Forelimb muscle (tissue), 1 donor: ENCODE data around the gene DUSP15. TPM values are rescaled to one million over a fixed set of nuclear protein-coding genes. Genes with fewer than 3 reads are reported as not detected.

ENCODE experiments used
- DNase-seq: peaks from one replicate; pipeline ENCODE4 v3.0.0-alpha.2; 2013; ENCODE audit warnings: low read depth
- polyA plus RNA-seq: library from polyadenylated mRNA; unstranded; fragments of 120-200 nt; gene quantifications from one replicate; pipeline ENCODE4 v1.2.1, GENCODE V29; 2013; ENCODE audit not compliant: insufficient read length

Gene DUSP15
- polyA plus RNA-seq, 1 donor = 1.7 TPM

DNA sequence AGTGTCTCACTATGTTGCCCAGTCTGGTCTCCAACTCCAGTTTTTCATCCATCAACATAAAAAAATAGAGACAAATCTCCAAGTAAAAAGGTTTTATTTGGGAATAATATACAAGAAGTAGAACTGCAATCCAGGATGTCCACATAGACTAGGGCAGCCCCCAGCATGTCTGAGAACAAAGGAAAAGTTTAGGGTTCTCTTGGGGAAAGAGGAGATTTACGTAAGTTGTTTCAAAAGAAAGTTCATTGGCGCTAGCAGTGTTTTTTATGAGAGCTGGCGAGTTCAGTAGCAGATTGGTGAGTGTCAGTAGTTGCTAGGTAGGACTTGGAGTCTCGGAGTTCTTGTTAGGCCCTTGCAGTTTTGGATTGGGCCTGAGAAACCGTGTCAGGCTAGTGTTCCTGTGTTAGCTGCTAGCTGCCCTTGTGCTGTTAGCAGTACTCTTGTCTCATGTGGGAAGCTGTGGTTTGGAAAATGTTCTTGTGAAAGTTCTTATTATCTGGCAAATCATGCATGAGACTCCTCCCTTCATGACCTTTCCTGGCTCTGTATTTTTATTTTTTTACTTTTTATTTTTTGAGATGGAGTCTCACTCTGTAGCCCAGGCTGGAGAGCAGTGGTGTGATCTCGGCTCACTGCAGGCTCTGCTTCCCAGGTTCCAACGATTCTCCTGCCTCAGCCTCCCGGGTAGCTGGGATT lies 24.8 kb upstream of the DUSP15 start:
- peak; percentile 19 for DNase-seq

DNA sequence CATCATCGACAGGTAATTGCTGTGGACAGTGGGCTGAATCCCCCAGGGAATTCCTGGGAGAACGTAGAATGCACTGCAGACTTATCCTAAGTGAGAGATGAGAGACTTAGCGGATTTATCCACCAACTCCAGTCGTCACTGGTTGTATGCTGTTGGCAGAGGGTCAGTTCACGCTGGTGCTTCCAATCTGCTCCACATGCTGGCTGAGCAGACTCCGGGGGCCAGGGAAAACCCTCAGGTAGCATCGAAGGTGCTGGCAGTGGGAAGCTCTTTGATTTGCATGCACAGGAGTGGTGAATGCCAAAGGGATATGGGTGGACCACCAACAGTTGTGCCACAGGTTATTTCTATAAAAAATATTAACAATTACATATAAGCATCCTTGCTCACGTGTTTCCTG lies 20.3 kb upstream of the DUSP15 start:
- DNase-seq = no peak

DNA sequence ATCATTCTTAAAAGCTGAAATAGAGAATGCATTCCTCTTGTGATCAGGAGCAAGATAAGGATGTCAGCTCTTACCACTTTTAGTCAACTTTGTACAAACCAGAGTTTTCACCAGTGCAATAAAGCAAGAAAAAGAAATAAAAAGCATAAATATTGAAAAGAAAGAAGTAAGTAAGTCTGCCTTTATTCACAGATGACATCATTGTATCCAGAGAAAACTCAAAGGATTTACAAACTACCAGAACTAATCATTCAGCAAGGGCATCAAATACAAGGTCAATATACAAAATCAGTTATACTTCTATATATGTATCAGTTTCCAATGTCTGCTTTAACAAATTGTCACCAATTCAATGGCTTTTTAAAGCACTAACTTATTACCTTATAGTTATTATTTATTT lies 13.5 kb upstream of the DUSP15 start:
- DNase-seq = no peak

DNA sequence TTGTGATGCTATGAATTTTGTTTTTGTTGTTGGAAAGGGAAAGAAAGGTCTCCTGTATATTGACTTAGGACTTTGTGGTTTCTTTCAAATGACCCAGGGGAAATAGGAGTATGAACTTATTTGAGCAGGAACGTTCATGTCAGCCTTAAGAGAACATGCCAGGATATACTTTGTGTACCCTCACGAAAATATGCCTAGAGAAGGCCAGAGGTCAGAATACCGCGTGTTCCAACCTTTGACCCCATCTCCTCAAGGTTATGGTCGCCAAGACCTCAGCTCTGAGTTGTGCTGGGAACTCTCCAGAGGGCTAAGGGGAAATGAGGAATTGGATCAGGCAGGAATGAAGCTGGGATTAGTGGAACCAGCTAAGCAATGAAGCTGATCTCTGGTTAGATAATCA lies 11.6 kb upstream of the DUSP15 start:
- no peak for DNase-seq

DNA sequence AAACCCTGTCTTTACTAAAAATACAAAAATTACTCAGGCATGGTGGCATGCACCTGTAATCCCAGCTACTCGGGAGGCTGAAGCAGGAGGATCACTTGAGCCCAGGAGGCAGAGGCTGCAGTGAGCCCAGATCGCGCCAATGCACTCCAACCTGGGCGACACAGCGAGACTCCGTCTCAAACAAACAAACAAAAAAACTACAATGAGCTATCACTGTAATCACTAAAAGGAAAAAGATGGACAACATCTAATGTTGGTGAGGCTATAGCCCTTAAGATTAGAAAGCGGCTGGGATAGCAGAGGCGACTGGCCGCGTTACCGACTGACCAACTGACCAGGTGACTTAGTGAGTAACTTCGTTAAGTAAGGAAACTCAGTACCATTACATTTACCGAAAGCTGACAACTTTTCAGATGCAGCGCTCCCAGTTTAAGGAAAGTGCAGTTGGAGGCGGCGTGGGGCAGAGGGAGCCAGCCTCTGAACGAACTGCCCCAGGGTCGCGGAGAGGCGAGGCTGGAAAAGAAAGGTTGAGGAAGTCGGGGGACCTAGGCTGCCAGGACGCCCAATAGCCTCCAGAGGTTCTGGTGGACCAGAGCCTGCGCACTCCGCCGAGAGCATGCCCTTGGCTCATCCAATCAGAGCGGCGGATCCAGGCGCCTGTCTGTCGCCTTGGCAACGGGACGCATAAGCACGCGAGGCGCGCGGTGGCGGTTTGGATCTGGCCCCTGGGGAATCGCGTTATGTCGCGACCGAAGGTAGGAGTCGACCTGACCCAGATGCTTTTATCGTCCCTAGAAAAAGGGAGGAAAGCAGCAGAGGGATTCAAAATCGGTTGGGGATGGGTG lies 9.0 kb upstream of the DUSP15 start:
- DNase-seq = peak; percentile 61

DNA sequence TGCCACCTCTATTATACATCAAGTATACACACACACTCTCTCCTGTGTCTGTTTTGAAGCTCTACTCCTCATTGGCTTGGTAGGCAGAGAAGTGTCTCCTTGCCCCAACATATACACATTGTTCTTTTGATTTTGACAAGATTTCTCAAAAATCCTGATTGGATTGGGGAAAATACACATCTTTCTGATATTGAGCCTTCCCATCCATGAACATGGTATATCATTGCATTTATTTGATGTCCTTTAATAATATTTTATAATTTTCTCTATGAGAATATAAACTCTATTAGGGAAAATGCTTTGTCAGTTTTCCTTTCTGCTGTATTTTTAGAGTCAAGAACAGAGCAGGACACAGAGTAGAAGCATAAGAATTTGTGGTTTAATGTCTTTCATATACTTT lies 7.4 kb upstream of the DUSP15 start:
- DNase-seq = no peak

DNA sequence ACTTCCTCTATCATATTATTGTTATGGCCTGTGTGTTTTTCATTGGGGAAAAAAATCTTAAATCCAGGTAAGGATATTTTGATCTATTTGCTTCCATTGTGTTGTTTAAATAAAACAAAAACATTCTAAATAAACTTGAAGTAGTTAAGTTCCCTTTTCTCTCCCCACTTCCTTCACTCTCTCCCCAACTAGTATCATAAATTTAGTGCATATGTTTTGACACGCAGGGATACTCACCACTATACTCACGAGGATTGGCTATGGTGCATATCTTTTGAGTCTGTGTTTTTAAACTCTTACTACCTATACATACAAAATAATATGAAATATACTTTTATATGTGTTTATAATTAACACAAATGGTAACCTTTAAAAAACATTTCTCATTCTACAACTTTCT lies 5.3 kb upstream of the DUSP15 start:
- DNase-seq = no peak

DNA sequence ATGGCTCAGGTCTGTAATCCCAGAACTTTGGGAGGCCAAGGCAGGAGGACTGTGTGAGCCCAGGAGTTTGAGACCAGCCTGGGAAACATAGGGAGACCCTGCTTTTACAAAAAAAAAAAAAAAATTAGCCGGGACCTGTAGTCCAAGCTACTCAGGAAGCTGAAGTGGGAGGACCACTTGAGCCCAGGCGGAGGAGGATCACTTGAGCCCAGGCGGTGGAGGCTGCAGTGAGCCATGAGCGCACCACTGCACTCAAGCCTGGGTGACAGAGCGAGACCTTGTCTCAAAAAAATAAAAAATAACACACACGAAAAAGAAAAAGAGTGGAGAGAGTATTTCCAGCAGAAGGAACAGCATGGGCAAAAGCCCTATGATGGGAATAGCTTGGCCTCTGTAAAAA lies 2.1 kb upstream of the DUSP15 start:
- no peak for DNase-seq

DNA sequence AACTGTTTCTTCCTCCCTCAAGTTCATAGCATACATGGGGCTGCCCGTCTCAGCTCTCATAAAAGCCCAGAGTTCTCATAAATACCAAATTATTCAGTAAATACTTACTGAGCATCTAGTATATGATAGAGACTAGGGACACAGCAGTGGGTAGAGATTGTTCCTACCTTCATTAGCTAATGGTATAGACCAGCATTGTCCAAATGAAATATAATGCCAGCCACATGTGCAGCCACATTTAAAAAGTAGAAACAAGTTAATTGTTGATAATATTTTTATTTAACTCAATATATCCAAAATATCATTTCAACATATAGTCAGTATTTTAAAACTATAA lies 1.3 kb upstream of the DUSP15 start:
- no peak for DNase-seq

DNA sequence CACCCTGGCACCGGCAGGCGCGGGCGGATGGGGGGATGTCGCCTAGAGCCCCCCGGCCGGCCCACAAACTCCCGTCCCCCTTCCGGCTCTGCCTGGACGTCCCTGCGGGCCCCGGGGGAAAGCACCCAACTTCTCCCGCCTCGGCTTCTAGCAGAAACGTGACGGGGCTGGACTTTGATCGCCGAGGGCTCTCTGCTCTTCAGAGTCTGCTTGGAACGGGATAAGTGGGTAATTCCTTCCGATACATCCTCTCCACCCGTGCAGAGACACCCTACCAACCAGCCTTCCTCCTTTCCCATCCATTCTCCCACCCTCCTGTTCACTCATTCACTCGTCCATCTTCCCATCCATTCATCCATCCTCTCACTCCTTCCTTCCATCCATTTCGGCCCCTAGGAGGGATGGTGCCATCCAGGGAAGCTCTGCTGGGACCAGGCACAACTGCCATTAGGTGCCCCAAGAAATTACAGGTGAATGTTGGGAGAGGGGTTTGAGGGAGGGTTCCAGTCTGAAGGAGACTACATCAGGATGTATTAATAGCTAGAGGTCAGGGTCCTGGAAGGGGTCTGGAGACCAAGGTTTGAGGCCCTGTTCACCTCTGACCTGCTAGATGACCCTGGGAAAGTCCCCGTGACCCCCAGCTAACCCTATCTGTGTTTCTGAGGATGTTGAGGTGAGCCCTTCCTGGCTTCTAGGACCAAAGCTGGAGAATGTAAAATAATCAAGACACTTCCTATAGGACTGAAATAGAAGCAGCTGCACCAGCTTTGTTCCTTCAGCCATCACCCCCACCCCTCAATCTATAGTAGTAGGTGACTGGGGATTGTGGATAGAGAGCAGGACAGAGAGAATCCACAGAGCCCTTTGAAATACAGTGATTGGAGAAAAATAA lies 645 bp upstream of the DUSP15 start:
- no peak for DNase-seq

DNA sequence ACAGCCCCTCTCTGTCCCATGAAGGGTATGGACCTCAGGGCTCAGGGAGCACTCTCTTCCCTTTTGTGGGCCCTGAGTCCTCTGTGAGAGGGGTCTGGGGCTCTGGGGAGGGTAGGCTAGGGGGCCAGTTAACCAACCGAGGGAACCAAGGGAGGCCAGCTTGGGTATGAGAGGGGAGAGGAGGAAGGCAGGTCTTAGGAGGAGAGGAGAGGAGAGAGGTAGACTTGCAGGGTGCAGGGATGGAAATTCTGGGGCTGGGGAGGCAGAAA lies 720 bp downstream of the DUSP15 start:
- DNase-seq = no peak

DNA sequence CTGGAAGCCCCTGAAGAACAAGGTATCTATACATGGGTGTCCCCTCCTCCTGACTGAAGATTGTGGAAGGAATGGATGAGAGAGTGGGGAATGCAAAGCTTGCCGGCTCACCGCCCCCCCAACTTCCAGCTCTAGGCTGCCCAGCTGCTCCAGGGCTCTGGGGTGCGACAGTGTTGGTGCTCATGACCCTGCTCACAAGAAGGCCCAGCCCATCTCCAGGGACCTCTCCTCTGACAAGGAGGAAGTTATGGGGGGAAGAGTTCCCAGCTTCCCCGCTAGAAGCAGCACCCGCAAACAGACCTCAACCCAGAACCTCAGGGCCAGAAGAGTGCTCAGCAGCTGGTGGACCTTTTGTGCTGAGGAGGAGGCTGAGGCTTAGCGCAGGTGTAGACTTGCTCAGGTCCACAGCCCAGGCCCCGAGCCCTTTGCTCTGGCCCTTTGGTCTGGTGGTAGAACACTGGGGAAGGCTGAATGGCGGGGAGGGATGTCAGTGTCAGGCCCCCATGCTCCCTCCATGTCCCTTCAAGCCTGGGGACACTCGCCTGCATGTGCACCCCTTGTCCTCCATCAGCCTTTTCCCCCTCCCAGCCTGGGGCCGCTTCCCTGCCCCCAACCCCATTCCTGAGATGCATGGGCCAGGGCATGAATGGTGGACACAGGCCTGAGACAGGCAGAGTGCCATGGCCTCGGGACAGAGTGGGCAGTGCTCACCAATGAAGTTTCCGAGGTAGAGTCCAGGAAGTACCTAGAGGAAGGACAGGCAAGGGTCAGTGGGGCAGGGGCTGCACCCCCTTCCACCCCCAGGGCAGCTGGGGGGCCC lies 1.3 kb downstream of the DUSP15 start:
- DNase-seq = no peak

DNA sequence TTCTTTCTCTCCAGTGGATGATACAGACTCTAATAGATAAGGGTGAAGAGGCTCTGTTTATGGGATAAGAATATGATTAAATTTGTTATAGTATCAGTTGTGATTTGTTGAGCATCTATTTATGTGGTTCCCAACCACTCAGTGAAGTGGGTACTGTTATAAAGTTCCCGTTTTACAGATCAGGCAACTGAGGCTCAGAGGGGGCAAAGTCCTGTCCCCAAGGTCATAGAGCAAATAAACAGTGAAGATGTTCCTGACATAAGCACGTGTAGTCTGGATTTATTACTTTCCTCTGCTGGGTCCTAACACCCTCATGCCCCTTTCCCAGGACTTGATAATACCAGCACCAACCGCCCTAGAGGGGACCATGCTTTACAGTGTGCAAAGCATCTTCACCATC lies 4.1 kb downstream of the DUSP15 start:
- DNase-seq = no peak

DNA sequence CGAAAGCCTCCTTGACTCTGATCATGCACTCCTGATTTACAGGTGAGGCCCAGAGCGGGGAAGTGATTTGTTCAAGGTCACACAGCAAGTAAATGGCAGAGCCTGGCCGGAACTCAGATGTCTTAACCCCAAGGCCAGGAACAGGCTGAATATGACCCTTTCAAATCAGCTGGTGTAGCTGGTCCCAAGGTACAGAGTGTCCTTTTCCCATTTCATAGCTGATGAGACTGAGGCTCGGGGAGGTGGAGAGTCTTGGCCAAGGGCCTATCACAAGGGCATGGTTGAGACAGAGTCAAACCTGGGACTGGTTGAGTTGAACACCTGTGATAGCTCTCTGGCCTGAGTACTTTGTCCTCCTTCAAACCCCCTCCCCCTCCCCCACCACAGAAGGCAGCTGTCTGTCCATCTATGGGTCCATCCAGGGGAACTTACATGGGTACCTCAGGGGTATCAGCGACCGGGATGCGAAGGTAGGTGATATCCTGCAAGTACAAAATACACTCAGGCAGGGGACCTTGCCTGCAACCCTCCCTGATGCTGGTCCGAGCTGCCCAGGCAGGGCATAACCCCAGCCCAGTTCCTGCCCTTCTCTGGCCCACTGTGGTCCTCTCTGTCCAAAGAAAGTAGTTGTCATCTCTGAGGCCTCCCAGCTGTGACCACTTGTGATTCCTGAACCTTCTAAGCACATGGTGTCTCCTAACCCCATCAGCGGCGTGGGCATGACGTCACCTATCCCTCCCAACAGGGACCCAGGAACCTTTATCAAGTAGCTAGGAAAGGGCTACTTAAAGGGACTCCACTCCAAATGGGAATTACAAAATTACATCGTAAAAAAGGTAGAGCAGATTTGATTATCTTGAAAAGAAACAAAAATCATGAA lies 5.6 kb downstream of the DUSP15 start:
- no peak for DNase-seq

DNA sequence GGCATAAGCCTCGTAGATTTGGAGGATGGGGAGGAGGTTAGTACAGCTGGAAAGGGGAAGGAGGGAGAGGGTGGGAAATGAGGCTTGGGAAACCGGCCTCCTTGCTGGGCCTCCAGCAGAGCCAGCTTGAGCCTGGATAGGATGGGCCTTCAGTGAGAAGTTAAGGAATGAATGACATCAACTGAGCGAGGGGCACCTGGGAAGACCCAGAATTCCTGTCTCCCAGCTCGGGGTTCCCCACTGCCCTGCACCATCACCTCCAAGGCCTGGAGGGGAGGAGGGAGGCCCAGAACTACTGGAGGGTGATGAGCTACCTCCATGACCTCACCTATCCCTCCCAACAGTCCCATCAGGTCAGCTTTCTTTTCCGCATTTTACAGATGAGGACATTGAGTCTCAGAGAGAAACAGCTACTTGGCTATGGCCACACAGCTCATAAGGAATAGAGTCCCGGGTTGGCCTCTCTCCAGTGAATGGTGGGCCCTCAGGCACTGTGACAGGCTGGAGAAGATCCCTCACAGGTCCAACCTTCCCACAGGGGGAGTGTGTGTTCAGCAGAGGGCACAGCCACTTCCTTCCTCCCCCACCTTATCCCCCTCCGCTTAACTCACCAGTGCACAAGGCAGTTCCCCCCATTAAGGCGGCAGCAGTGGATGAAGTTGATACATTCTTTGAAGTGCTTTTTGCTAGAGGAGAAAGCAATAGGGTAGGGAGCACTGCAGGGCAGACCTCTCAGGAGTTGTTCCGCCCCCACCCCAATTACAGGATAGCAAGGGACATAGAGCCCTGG lies 6.8 kb downstream of the DUSP15 start:
- no peak for DNase-seq

DNA sequence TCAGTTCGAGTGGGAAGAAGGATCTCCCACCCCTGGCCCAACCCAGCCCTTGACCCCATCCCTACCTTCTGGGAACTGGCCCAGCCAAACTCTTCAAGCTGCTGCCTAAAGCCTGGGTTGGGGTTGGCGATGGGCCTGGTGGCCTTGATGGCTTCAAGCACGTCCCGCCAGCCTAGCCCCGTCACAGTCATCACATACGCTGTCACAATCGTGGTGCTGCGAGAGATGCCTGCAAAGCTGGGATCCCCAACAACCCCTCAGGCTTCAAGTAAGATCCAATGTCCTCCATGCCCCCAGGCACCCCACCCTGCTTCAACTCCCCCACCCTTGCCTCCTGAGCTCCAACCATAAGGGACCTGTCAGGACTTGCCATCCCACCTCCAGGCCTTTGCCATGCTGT lies 7.8 kb downstream of the DUSP15 start:
- DNase-seq = no peak

DNA sequence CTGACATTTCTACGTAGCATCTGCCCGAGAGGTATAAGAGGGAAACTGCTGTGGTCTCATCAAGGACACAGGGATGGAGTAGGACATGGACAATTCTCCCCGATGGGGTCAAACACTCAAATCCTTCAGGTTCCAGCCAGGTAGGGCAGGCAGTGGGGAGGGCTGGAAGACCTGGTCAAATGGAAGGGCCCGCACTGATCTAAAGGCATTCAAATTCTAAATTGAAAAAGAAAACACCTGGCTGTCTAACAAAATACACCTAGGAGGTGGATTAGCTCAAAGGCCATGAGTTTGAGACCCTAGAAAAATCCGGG lies 8.2 kb downstream of the DUSP15 start:
- DNase-seq = no peak

DNA sequence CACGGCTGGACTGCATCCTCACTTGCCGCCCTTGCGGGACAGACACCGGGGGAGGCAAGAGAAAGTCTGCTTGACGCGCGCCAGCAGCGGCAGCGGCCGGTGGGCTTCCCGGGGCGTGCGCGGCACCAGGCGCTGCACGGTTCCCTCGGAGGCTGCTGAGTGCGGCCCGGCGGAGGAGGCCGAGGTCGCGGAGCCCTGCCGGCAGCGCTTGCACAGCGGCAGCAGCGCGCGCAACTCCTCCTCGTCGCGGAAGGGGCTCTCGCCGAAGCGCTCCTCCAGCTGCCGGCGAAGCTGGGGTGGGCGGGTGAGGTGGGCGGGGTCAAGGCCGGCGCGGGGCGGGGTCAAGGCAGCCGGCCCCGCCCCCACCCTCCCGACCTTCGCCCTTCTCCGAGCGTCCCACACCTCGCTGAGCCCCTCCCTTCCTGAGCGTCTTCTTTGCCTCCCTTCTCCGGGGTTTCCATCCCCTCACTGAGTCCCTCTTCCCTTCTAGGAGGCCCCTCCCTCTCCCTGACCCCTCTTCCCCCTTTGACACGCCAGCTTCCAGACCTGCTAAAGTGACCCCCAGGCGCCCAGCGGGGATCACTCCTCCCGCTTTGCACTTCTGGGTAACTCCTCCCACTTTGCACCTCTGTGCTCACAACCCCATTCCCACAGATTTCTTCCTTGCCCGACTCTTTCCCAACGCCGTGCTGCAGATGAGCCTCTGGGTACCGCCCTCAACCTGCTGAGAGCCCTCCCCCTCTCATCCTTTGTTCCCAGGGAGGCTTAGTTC lies 8.8 kb downstream of the DUSP15 start:
- DNase-seq = no peak

DNA sequence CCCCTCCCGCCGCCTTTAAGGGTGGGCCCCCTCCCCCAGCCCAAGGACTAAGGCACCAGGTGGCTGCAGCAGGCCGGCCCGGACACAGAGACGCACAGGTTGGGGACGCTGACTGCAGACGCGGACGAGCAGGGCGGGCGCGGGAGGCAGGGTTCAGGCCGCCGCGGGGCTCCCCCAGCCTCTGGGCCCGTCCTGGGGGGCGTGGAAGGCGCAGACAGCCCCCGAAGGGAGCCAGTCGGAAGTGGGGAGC lies 9.3 kb downstream of the DUSP15 start:
- DNase-seq = no peak
